Neural crest cell (in vitro differentiated cells): ENCODE data around the gene DOC2B. TPM values are rescaled to one million over a fixed set of nuclear protein-coding genes. Genes with fewer than 3 reads are reported as not detected.
A peak's percentile ranks its signal among the peaks of the same experiment; 100 is the strongest.

Experiments used
- DNase-seq: peaks from one replicate; pipeline ENCODE4 v3.0.0; 2021; ENCODE audit warnings: low read depth, mixed read lengths, low spot score
- H3K27ac Mint-ChIP-seq: one replicate; pipeline ENCODE4 v1.8.0; 2021; ENCODE audit warnings: mild to moderate bottlenecking, mixed read lengths; ENCODE audit not compliant: unreplicated experiment
- H3K27me3 Mint-ChIP-seq: 2 replicates; pipeline ENCODE4 v1.8.0; 2021; ENCODE audit warnings: low read depth, mild to moderate bottlenecking, mixed read lengths
- H3K36me3 Mint-ChIP-seq: 2 replicates; pipeline ENCODE4 v1.8.0; 2021; ENCODE audit warnings: low read depth, mild to moderate bottlenecking, mixed read lengths
- H3K4me1 Mint-ChIP-seq: 2 replicates; pipeline ENCODE4 v1.8.0; 2021; ENCODE audit warnings: mixed read lengths
- H3K4me3 Mint-ChIP-seq: one replicate; pipeline ENCODE4 v1.8.0; 2021; ENCODE audit warnings: mild to moderate bottlenecking, mixed read lengths
- H3K9me3 Mint-ChIP-seq: 2 replicates; pipeline ENCODE4 v1.8.0; 2021; ENCODE audit warnings: mixed read lengths
- CTCF ChIP-seq: fragments of 200-600 bp; sonication (generic); conservative IDR thresholded peaks from 2 replicates; pipeline ENCODE4 v1.5.0; 2021; ENCODE audit warnings: antibody characterized with exemption, mild to moderate bottlenecking
- total RNA-seq: library from RNA; stranded (reverse); gene quantifications from 2 replicates; pipeline ENCODE4 v1.2.1, GENCODE V29; 2021

Gene DOC2B
- total RNA-seq, 1 donor from 2014 or later: 0.91 TPM

- Mint-ChIP-seq H3K27ac (no peak overlapping the region), H3K4me3 (no peak overlapping the region), H3K27me3 (no peaks in the 10 kb centered on the region), H3K4me1 (no peaks in the 10 kb centered on the region), H3K9me3 (no peaks in the 10 kb centered on the region), H3K36me3 (no peaks in the 10 kb centered on the region)
- TF ChIP-seq CTCF: no peak
- no peak for DNase-seq
Observed at GRCh38 chr17:157901-158300, 23.5 kb downstream of the DOC2B start.

- no peak for DNase-seq
- H3K36me3 Mint-ChIP-seq: no peaks in the 10 kb centered on the region
Observed at GRCh38 chr17:156946-157345, 24.5 kb downstream of the DOC2B start.

GRCh38 chr17:156094-156621 lies 25.3 kb downstream of the DOC2B start:
- no peak overlapping the region for H3K4me3 Mint-ChIP-seq
- no peak for TF ChIP-seq CTCF

More at GRCh38 chr17:156946-157345, 24.5 kb downstream of the DOC2B start:
- no peak for TF ChIP-seq CTCF
- no peaks in the 10 kb centered on the region for H3K4me1 Mint-ChIP-seq
- H3K9me3 Mint-ChIP-seq: no peaks in the 10 kb centered on the region
- no peaks in the 10 kb centered on the region for H3K27me3 Mint-ChIP-seq
- no peak overlapping the region for H3K4me3 Mint-ChIP-seq
- H3K27ac Mint-ChIP-seq: no peak overlapping the region

GRCh38 chr17:155576-155975 lies 25.9 kb downstream of the DOC2B start:
- no peaks in the 10 kb centered on the region for H3K36me3 Mint-ChIP-seq
- DNase-seq: no peak
- H3K4me1 Mint-ChIP-seq: no peaks in the 10 kb centered on the region
- no peak for TF ChIP-seq CTCF
- no peak overlapping the region for H3K4me3 Mint-ChIP-seq
- no peaks in the 10 kb centered on the region for H3K27me3 Mint-ChIP-seq
- peak overlapping the region; percentile 19 for H3K27ac Mint-ChIP-seq
- H3K9me3 Mint-ChIP-seq: no peaks in the 10 kb centered on the region

More at GRCh38 chr17:156094-156621, 25.3 kb downstream of the DOC2B start:
- DNase-seq: no peak
- no peaks in the 10 kb centered on the region for H3K4me1 Mint-ChIP-seq
- H3K36me3 Mint-ChIP-seq: no peaks in the 10 kb centered on the region
- H3K27me3 Mint-ChIP-seq: no peaks in the 10 kb centered on the region
- H3K9me3 Mint-ChIP-seq: no peaks in the 10 kb centered on the region
- no peak overlapping the region for H3K27ac Mint-ChIP-seq

- H3K36me3 Mint-ChIP-seq: no peaks in the 10 kb centered on the region
- TF ChIP-seq CTCF: no peak
- H3K27me3 Mint-ChIP-seq: no peaks in the 10 kb centered on the region
Observed at GRCh38 chr17:153851-154250, 27.6 kb downstream of the DOC2B start.

More at GRCh38 chr17:153851-154250, 27.6 kb downstream of the DOC2B start:
- no peak for DNase-seq
- Mint-ChIP-seq H3K27ac (no peak overlapping the region), H3K4me1 (no peaks in the 10 kb centered on the region), H3K4me3 (no peak overlapping the region), H3K9me3 (no peaks in the 10 kb centered on the region)
